PFSK-1 (cell line): ENCODE results near the gene UGT8.

Experiments used
- POLR2AphosphoS5 ChIP-seq: IDR thresholded peaks from 2 replicates; pipeline ENCODE4 v1.6.1; 2012; ENCODE audit warnings: low read depth, mild to moderate bottlenecking, control low read depth, low read length, moderate library complexity
- TAF1 ChIP-seq: IDR thresholded peaks from 2 replicates; pipeline ENCODE4 v1.6.1; 2012; ENCODE audit warnings: low read length, control low read depth, borderline replicate concordance; ENCODE audit not compliant: insufficient read depth

DNA sequence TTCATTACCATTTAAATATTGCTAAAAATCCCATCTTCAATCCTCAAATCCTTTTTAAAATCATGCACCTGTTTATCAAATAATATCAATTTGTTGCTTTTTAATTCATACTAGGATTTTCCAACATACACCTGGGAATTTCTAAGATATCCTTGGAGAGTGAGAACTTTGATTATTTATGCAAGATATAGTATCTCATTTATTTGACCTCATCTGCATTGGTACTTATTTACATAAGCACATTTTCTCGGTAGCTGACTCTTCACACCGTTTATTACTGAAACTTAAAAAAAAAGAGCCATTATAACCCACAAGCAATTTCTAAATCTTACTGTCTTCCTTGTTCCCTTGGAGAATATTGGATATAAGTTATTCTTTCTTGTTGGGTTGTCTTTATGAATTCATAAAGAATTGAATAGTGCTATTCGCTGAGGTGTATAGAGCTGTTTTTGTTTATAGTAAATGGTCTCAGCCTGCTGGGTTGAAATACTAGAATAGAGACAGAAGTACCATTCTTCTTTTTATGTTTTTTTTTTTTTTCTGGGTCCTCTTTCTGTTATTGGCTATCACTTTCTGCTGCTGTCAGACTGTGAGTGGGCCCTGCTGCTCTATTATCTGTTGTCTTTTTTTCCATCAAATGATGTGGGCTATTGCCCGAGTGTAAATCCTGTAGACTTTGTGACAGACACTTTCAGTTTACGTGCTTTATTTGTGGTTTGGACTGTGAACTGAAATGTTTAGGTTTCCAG, 2.9 kb downstream of the UGT8 start:
- TF ChIP-seq POLR2AphosphoS5 = no peak
- no peak for TF ChIP-seq TAF1
